GM12874 (cell line): Measurements from ENCODE around the gene DGKI.

ENCODE experiments used
- CTCF ChIP-seq: IDR thresholded peaks from 2 replicates; pipeline ENCODE4 v1.5.1; 2011; ENCODE audit warnings: low read depth, mild to moderate bottlenecking, control low read depth, low read length, moderate library complexity; ENCODE audit not compliant: insufficient read depth

DGKI gene

GRCh38 chr7:137574812-137575211 lies 272.0 kb downstream of the DGKI start:
- TF ChIP-seq CTCF = no peak

- TF ChIP-seq CTCF = no peak
Observed at GRCh38 chr7:137572056-137572784, 274.6 kb downstream of the DGKI start.

GRCh38 chr7:137564677-137565076 lies 282.1 kb downstream of the DGKI start:
- TF ChIP-seq CTCF = no peak

GRCh38 chr7:137563981-137564380 lies 282.8 kb downstream of the DGKI start:
- TF ChIP-seq CTCF = no peak

GRCh38 chr7:137547485-137547884 lies 299.3 kb downstream of the DGKI start:
- TF ChIP-seq CTCF = no peak

GRCh38 chr7:137546671-137547070 lies 300.1 kb downstream of the DGKI start:
- TF ChIP-seq CTCF = no peak

GRCh38 chr7:137546009-137546408 lies 300.8 kb downstream of the DGKI start:
- no peak for TF ChIP-seq CTCF
